Ascending aorta (tissue), 2 donors: ENCODE measurements around the gene HES6. TPM values are rescaled to one million over a fixed set of nuclear protein-coding genes. Genes with fewer than 3 reads are reported as not detected.

Experiments
- DNase-seq, 2 donors: peaks; one replicate each; pipeline ENCODE4 v3.0.0-alpha.2; 2019; ENCODE audit warnings: low spot score in 2 of 2
- H3K27ac ChIP-seq, 2 donors: fragments of 200-600 bp; sonication (generic); one replicate each; pipeline ENCODE4 v1.5.1; 2016 to 2017; ENCODE audit warnings: mild to moderate bottlenecking in 1 of 2
- H3K27me3 ChIP-seq: fragments of 200-600 bp; sonication (generic); one replicate; pipeline ENCODE4 v1.5.1; 2017
- H3K36me3 ChIP-seq, 2 donors: fragments of 200-600 bp; sonication (generic); one replicate each; pipeline ENCODE4 v1.5.1; 2016
- H3K4me1 ChIP-seq, 2 donors: fragments of 200-600 bp; sonication (generic); one replicate each; pipeline ENCODE4 v1.5.1; 2016 to 2017; ENCODE audit warnings: mild to moderate bottlenecking in 1 of 2
- H3K4me3 ChIP-seq, 2 donors: fragments of 200-600 bp; sonication (generic); one replicate each; pipeline ENCODE4 v1.5.1; 2016 to 2017; ENCODE audit warnings: mild to moderate bottlenecking in 1 of 2
- H3K9me3 ChIP-seq, 2 donors: fragments of 200-600 bp; sonication (generic); one replicate each; pipeline ENCODE4 v1.5.1; 2016
- intact Hi-C: fragments of 100-400 bp; cut with DNase I; formaldehyde crosslinking; loops from one replicate; pipeline ENCODE4 v1.15.1; 2023
- total RNA-seq: library from RNA; depleted of rRNA; stranded (reverse); fragments of >200 nt; gene quantifications from one replicate; pipeline ENCODE4 v1.1.0, GENCODE V29; 2016
- TF ChIP-seq, protein P1 (sequence below), 3 experiments: fragments of 200-600 bp in 2 of 3; fragments of 450-650 bp in 1 of 3; sonication (generic) in 2 of 3; IDR thresholded peaks; one replicate each; pipeline ENCODE4 v1.5.1; 2016 to 2019; ENCODE audit warnings: antibody characterized with exemption in 3 of 3, mild to moderate bottlenecking in 1 of 3, moderate library complexity in 1 of 3

Gene HES6
- total RNA-seq, 1 donor from 2014 or later, result 117 TPM

GRCh38 chr2:238238311-238238765 lies 1.5 kb downstream of the HES6 start:
- H3K9me3 ChIP-seq, result no peaks in the 10 kb centered on the region
- intact Hi-C loops, result no loop called here
- peaks cover 0 to 23% of the 10 kb centered on the region in 2 donors for H3K4me1 ChIP-seq
- H3K27me3 ChIP-seq, result peaks cover 3% of the 10 kb centered on the region
- TF ChIP-seq, protein P1, sequence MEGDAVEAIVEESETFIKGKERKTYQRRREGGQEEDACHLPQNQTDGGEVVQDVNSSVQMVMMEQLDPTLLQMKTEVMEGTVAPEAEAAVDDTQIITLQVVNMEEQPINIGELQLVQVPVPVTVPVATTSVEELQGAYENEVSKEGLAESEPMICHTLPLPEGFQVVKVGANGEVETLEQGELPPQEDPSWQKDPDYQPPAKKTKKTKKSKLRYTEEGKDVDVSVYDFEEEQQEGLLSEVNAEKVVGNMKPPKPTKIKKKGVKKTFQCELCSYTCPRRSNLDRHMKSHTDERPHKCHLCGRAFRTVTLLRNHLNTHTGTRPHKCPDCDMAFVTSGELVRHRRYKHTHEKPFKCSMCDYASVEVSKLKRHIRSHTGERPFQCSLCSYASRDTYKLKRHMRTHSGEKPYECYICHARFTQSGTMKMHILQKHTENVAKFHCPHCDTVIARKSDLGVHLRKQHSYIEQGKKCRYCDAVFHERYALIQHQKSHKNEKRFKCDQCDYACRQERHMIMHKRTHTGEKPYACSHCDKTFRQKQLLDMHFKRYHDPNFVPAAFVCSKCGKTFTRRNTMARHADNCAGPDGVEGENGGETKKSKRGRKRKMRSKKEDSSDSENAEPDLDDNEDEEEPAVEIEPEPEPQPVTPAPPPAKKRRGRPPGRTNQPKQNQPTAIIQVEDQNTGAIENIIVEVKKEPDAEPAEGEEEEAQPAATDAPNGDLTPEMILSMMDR (IDR thresholded peaks at IDR 0.05), result no peak
- H3K4me3 ChIP-seq, result no peak overlapping the region
- H3K27ac ChIP-seq, result no peak overlapping the region
- DNase-seq, result no peak
- H3K36me3 ChIP-seq, result no peaks in the 10 kb centered on the region

DNA sequence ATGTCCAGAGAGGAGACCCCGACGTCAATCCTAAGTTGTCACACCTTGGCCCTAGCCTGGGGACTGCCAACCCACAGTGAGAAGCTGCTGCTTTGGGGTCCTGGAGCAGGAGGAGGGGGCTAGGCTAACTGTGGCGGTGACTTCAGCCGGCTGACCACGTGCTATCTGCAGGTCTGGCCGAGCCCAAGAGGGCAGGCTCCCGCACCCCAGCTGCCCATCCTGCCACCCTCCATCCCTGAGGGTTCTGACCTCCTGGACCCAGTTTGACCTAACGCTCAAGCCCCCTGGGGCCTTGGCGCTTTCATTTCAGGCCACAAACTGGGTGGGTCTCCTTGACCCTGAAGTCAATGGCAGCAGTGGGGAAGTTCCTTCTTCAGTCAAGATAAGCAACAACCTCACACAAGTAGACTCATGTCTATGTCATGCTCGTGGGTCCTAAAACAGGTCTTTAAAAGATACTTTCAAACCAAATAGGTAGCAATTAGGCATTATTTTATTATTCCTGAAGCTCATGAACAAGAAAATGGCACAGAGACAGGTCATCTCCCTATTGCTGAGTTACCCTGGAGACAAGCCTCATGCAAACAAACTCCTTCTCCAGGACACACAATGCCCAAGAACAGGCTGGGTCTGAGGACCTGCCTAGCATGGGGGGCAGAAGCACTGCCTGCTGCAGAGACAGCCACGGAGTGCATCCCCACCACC lies 2.3 kb downstream of the HES6 start:
- no peaks in the 10 kb centered on the region for H3K36me3 ChIP-seq
- peaks cover 3% of the 10 kb centered on the region for H3K27me3 ChIP-seq
- H3K4me3 ChIP-seq, result no peak overlapping the region
- H3K27ac ChIP-seq, result no peak overlapping the region
- intact Hi-C loops, result no loop called here
- TF ChIP-seq, protein P1 (IDR thresholded peaks at IDR 0.05), result no peak
- DNase-seq, result no peak
- H3K4me1 ChIP-seq, result peaks cover 0 to 20% of the 10 kb centered on the region in 2 donors
- H3K9me3 ChIP-seq, result no peaks in the 10 kb centered on the region

DNA sequence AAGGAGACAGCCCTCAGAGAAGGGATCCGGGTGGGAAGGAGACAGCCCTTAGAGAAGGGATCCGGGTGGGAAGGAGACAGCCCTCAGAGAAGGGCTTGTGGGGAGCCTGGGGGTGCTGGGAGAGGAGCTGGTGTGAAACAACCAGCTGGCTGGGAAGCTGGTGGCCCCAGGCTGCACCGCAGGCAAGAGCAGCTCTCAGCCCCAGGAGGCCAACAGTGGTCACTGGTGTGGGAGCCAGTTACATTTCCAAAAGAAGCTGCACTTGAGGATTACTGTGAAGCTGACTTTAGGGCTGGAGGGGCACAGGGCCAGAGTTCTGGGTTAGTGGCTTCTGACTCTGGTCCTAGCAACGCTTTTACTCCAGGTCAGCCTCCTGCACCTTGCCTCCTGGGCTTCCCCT lies 3.3 kb downstream of the HES6 start:
- Histone ChIP-seq H3K27ac (no peak overlapping the region), H3K27me3 (peaks cover 3% of the 10 kb centered on the region), H3K4me1 (peaks cover 0 to 14% of the 10 kb centered on the region in 2 donors), H3K9me3 (no peaks in the 10 kb centered on the region), H3K4me3 (no peak overlapping the region), H3K36me3 (no peaks in the 10 kb centered on the region)
- TF ChIP-seq, protein P1 (IDR thresholded peaks at IDR 0.05), result no peak
- DNase-seq, result no peak
- intact Hi-C loops, result no loop called here

GRCh38 chr2:238235856-238236255 lies 4.0 kb downstream of the HES6 start:
- H3K27me3 ChIP-seq, result peaks cover 3% of the 10 kb centered on the region
- no peak overlapping the region for H3K27ac ChIP-seq
- H3K36me3 ChIP-seq, result no peaks in the 10 kb centered on the region
- intact Hi-C loops, result no loop called here
- peaks cover 0 to 11% of the 10 kb centered on the region in 2 donors for H3K4me1 ChIP-seq
- no peak overlapping the region for H3K4me3 ChIP-seq
- no peak for DNase-seq
- no peaks in the 10 kb centered on the region for H3K9me3 ChIP-seq
- TF ChIP-seq, protein P1 (IDR thresholded peaks at IDR 0.05), result no peak

- Histone ChIP-seq H3K4me3 (no peak overlapping the region), H3K4me1 (peaks cover 0 to 8% of the 10 kb centered on the region in 2 donors), H3K27me3 (peaks cover 3% of the 10 kb centered on the region), H3K9me3 (no peaks in the 10 kb centered on the region), H3K36me3 (no peaks in the 10 kb centered on the region), H3K27ac (no peak overlapping the region)
- intact Hi-C loops, result no loop called here
- TF ChIP-seq, protein P1 (IDR thresholded peaks at IDR 0.05), result no peak
- DNase-seq, result no peak
These were observed 4.5 kb downstream of the HES6 start for GRCh38 chr2:238235331-238235732.
